ENCODE results near the gene PEAK1. TPM values are rescaled to one million over a fixed set of nuclear protein-coding genes. Genes with fewer than 3 reads are reported as not detected.

PEAK1 gene
- polyA plus RNA-seq, 1 experiment: 40.7 TPM

- ChIA-PET POLR2A (no interaction called here), CTCF (interaction anchor here (1.4 kb wide), 1 partner anchor 87 kb away, joined by 4 read pairs; no protein-coding TSS in a partner anchor)
- H3K4me3 ChIP-seq (ENCODE audit: low read depth, low read length): no peak overlapping the region
Observed at GRCh38 chr15:77455696-77456321, 35.9 kb upstream of the PEAK1 start.

GRCh38 chr15:77454951-77455350, 35.0 kb upstream of the PEAK1 start:
- ChIA-PET POLR2A (no interaction called here), CTCF (no interaction called here)
- Histone ChIP-seq H3K36me3 (ENCODE audit: control insufficient read depth, insufficient read depth, low read length) (no peaks in the 10 kb centered on the region), H3K4me3 (ENCODE audit: low read depth, low read length) (no peak overlapping the region), H3K27me3 (ENCODE audit: control insufficient read depth, insufficient read depth, low read length) (no peaks in the 10 kb centered on the region)
- no peak for DNase-seq (ENCODE audit: low read depth)
- TF ChIP-seq CTCF (IDR thresholded peaks at IDR 0.05; ENCODE audit: insufficient read depth, low read depth, low read length): no peak

More at GRCh38 chr15:77455696-77456321, 35.9 kb upstream of the PEAK1 start:
- Histone ChIP-seq H3K27me3 (ENCODE audit: control insufficient read depth, insufficient read depth, low read length) (no peaks in the 10 kb centered on the region), H3K36me3 (ENCODE audit: control insufficient read depth, insufficient read depth, low read length) (no peaks in the 10 kb centered on the region)
- TF ChIP-seq CTCF (IDR thresholded peaks at IDR 0.05; ENCODE audit: insufficient read depth, low read depth, low read length): no peak
- DNase-seq (ENCODE audit: low read depth): peak; percentile 85

GRCh38 chr15:77454265-77454664, 34.4 kb upstream of the PEAK1 start:
- no peak for DNase-seq (ENCODE audit: low read depth)
- H3K27me3 ChIP-seq (ENCODE audit: control insufficient read depth, insufficient read depth, low read length): no peaks in the 10 kb centered on the region
- ChIA-PET POLR2A (no interaction called here), CTCF (no interaction called here)
- H3K36me3 ChIP-seq (ENCODE audit: control insufficient read depth, insufficient read depth, low read length): no peaks in the 10 kb centered on the region
- H3K4me3 ChIP-seq (ENCODE audit: low read depth, low read length): no peak overlapping the region
- TF ChIP-seq CTCF (IDR thresholded peaks at IDR 0.05; ENCODE audit: insufficient read depth, low read depth, low read length): no peak

GRCh38 chr15:77446840-77447390, 27.0 kb upstream of the PEAK1 start:
- H3K4me3 ChIP-seq (ENCODE audit: low read depth, low read length): no peak overlapping the region
- ChIA-PET POLR2A (no interaction called here), CTCF (interaction anchor here (1.4 kb wide), 1 partner anchor 41 kb away, joined by 7 read pairs; no protein-coding TSS in a partner anchor)
- TF ChIP-seq CTCF (IDR thresholded peaks at IDR 0.05; ENCODE audit: insufficient read depth, low read depth, low read length): no peak
- no peak for DNase-seq (ENCODE audit: low read depth)
- H3K36me3 ChIP-seq (ENCODE audit: control insufficient read depth, insufficient read depth, low read length): no peaks in the 10 kb centered on the region
- no peaks in the 10 kb centered on the region for H3K27me3 ChIP-seq (ENCODE audit: control insufficient read depth, insufficient read depth, low read length)

- ChIA-PET POLR2A (no interaction called here), CTCF (interaction anchor here (0.5 kb wide), 1 partner anchor 159 kb away, joined by 3 read pairs; no protein-coding TSS in a partner anchor)
- no peak for DNase-seq (ENCODE audit: low read depth)
- no peak for TF ChIP-seq CTCF (IDR thresholded peaks at IDR 0.05; ENCODE audit: insufficient read depth, low read depth, low read length)
- no peak overlapping the region for H3K4me3 ChIP-seq (ENCODE audit: low read depth, low read length)
- no peaks in the 10 kb centered on the region for H3K27me3 ChIP-seq (ENCODE audit: control insufficient read depth, insufficient read depth, low read length)
- H3K36me3 ChIP-seq (ENCODE audit: control insufficient read depth, insufficient read depth, low read length): no peaks in the 10 kb centered on the region
Observed at GRCh38 chr15:77440378-77440999, 20.6 kb upstream of the PEAK1 start.
